Measurements from ENCODE around the gene KCNJ5. TPM values are rescaled to one million over a fixed set of nuclear protein-coding genes. Genes with fewer than 3 reads are reported as not detected.

The KCNJ5 gene
- total RNA-seq, 1 donor from 2014 or later: 8.5 TPM

DNA sequence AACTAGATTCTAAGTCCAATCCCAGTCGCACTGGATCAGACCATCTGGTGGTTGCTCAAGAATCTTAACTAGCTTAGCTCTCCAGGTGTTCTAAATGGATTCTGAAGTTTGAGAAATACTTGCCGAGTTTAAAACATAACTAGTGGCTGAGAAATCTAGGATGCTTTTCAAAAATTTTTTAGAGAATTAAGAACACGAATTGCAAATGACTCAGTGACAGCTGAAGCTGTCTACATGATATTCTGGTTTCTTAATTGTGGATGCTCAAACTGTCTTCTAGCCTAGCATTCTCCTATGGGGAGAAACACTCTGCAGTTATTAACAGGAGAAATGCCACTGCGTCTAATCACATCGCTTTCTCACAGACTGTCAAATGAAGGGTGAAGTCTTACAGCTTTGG is 71.7 kb downstream of the KCNJ5 start:
- Histone ChIP-seq H3K27ac (no peak overlapping the region), H3K4me1 (no peaks in the 10 kb centered on the region), H3K36me3 (no peaks in the 10 kb centered on the region), H3K27me3 (no peaks in the 10 kb centered on the region), H3K4me3 (no peak overlapping the region), H3K9me3 (no peaks in the 10 kb centered on the region)
- intact Hi-C loops (cut with DNase I): no loop called here
- TF ChIP-seq, protein P1, sequence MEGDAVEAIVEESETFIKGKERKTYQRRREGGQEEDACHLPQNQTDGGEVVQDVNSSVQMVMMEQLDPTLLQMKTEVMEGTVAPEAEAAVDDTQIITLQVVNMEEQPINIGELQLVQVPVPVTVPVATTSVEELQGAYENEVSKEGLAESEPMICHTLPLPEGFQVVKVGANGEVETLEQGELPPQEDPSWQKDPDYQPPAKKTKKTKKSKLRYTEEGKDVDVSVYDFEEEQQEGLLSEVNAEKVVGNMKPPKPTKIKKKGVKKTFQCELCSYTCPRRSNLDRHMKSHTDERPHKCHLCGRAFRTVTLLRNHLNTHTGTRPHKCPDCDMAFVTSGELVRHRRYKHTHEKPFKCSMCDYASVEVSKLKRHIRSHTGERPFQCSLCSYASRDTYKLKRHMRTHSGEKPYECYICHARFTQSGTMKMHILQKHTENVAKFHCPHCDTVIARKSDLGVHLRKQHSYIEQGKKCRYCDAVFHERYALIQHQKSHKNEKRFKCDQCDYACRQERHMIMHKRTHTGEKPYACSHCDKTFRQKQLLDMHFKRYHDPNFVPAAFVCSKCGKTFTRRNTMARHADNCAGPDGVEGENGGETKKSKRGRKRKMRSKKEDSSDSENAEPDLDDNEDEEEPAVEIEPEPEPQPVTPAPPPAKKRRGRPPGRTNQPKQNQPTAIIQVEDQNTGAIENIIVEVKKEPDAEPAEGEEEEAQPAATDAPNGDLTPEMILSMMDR (IDR thresholded peaks at IDR 0.05): no peak
- DNase-seq (no peak), ATAC-seq (no peak)

DNA sequence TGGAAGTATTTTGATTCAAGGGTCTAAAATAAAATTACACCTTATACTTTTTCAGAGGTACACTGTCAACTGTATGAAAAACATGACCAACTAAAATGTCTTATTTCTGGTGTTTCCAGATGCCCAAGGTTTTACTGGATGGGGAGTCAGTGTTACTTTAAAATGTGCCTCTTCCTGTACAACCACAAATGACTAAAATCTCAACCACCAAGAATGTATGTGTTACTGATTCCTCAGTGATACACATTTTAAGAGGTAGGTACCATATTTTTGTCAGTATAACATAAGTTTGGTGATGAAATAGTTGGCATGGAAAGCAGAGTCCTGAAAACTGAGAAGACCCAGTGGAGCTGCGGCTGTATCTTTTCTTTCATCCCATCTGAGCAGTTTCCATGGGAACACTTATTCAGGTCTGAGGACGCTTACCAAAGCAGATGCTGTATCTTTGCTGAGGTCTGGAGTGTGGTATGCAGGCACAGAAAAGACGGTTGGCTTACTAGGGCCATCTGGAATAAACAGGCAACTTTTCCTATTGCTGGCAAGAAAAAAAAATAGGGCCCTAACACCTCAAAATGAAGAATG is 72.7 kb downstream of the KCNJ5 start:
- no peak for DNase-seq
- ATAC-seq: no peak
- Histone ChIP-seq H3K27ac (no peak overlapping the region), H3K27me3 (no peaks in the 10 kb centered on the region), H3K4me3 (no peak overlapping the region), H3K4me1 (no peaks in the 10 kb centered on the region), H3K36me3 (peaks cover 3% of the 10 kb centered on the region), H3K9me3 (no peaks in the 10 kb centered on the region)
- intact Hi-C loops (cut with DNase I): no loop called here
- TF ChIP-seq, protein P1 (IDR thresholded peaks at IDR 0.05): no peak

DNA sequence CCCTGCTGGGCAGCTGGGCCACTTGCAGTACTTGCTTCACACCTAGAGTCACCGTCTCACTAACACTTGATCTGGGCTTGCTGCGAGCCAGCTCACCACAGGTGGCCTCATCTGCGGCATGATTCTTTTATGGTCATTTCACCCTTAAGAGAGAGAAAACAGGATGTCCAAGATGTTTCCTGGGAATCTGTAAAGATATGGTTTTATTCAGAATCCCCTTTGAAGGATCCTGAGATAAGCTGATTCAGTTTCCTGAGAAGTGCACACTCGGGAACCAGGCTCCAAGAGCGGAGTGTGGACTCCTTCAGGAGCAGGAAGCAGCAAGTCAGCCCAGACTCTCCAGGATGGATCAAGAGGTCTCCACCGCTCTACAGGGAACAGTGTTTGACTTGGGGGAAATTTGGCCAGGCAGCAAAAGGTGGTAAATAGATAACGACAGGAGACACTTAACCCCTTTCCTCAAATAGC is 73.3 kb downstream of the KCNJ5 start:
- Histone ChIP-seq H3K4me3 (no peak overlapping the region), H3K4me1 (no peaks in the 10 kb centered on the region), H3K27me3 (no peaks in the 10 kb centered on the region), H3K9me3 (no peaks in the 10 kb centered on the region), H3K27ac (no peak overlapping the region), H3K36me3 (peaks cover 9% of the 10 kb centered on the region)
- TF ChIP-seq, protein P1 (IDR thresholded peaks at IDR 0.05): no peak
- DNase-seq (no peak), ATAC-seq (peak; percentile 69)
- intact Hi-C loops (cut with DNase I): no loop called here

DNA sequence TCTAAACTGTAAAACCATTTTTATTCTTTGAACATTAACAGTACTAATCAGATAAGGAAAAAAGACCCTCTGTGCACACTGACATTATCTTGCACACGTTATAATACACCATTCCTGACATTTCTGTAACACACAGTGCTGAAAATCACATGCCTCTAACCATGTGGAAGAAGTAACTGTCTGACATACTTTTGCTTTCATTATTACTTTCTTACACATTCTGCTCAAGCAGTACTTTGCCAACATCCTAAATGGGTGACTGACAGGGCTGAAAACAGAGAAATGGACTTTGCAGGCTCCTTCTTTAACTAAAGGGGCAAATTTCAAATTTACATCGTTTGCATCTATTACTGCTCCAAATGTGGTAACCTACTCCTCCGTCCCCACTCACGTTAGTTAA is 74.3 kb downstream of the KCNJ5 start:
- Histone ChIP-seq H3K4me1 (no peaks in the 10 kb centered on the region), H3K4me3 (no peak overlapping the region), H3K36me3 (peaks cover 19% of the 10 kb centered on the region), H3K9me3 (no peaks in the 10 kb centered on the region), H3K27ac (no peak overlapping the region), H3K27me3 (no peaks in the 10 kb centered on the region)
- intact Hi-C loops (cut with DNase I): no loop called here
- ATAC-seq (peak; percentile 63), DNase-seq (no peak)
- TF ChIP-seq, protein P1 (IDR thresholded peaks at IDR 0.05): no peak

DNA sequence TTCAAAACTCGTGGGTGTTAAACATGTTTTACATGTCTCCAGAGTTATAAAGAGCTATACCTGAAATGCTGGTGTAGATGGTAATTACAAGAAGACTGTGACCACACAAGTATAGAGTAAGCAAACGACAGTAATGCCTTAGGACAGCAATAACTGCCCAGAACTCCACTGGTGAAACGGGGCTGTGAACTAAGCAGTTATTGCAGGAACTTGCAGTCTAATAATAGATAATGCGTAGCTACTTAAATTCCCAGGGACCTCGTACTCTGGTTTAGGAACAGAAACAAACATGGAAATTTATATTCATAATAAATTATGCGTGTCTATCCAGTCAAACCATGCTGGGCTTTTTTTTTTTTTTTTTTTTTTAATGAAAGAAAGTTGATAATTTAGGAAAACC is 76.4 kb downstream of the KCNJ5 start:
- Histone ChIP-seq H3K9me3 (no peaks in the 10 kb centered on the region), H3K27me3 (no peaks in the 10 kb centered on the region), H3K4me1 (no peaks in the 10 kb centered on the region), H3K4me3 (no peak overlapping the region), H3K27ac (no peak overlapping the region), H3K36me3 (peaks cover 33% of the 10 kb centered on the region)
- intact Hi-C loops (cut with DNase I): no loop called here
- ATAC-seq: no peak
- TF ChIP-seq, protein P1 (IDR thresholded peaks at IDR 0.05): no peak
- no peak for DNase-seq

DNA sequence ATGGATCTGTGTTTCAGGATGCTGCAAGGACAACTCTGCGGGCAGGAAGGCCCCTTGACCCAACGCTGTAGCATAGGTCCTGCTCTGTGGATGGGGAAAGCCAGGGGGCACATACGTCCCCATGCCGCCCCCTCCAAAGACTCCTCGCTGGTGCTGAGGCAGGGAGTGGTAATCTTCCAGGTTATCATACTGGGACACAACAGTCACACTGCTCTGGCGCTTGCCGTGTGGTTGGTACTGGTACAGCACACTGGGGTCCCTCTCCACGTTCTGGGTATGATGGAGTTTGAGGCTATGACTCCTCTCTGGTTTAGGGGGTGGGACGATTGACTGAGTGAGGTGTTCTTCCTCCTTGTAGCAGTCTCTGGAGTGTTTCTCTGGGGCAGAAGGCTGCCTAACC is 77.8 kb downstream of the KCNJ5 start:
- ATAC-seq: no peak
- TF ChIP-seq, protein P1 (IDR thresholded peaks at IDR 0.05): no peak
- no peak for DNase-seq
- intact Hi-C loops (cut with DNase I): no loop called here
- Histone ChIP-seq H3K27me3 (no peaks in the 10 kb centered on the region), H3K9me3 (no peaks in the 10 kb centered on the region), H3K4me1 (no peaks in the 10 kb centered on the region), H3K27ac (no peak overlapping the region), H3K4me3 (no peak overlapping the region), H3K36me3 (peaks cover 46% of the 10 kb centered on the region)
